Activated CD8-positive, alpha-beta T cell treated with anti-CD3 and anti-CD28 coated beads, Interleukin-2, amount 10 ng/mL, durations not matched to agents 7 days and 5 days (primary cell): ENCODE measurements around the gene STMN3. TPM values are rescaled to one million over a fixed set of nuclear protein-coding genes. Genes with fewer than 3 reads are reported as not detected.

Experiments
- ATAC-seq: fragments of 150-1000 bp; cut with Tn5 transposase; one replicate; pipeline ENCODE4 v1.10.0; 2021; ENCODE audit warnings: moderate library complexity
- CTCF ChIA-PET: fragments of 350-600 bp; sonication (Branson Sonifier 250); formaldehyde crosslinking; loops from one replicate; lab custom pipeline; 2021; ENCODE audit warnings: antibody characterized with exemption; lab: Charles Lee
- POLR2A ChIA-PET: fragments of 350-600 bp; sonication (Branson Sonifier 250); formaldehyde crosslinking; loops from one replicate; lab custom pipeline; 2021; ENCODE audit warnings: antibody characterized with exemption; lab: Charles Lee
- DNase-seq: peaks from one replicate; pipeline ENCODE4 v3.0.0-alpha.2; 2020
- H3K27ac Mint-ChIP-seq: one replicate; pipeline ENCODE4 v1.8.0; 2021; ENCODE audit warnings: mild to moderate bottlenecking, mixed read lengths
- H3K27me3 Mint-ChIP-seq: one replicate; pipeline ENCODE4 v1.8.0; 2021; ENCODE audit warnings: low read depth, mixed read lengths
- H3K36me3 Mint-ChIP-seq: one replicate; pipeline ENCODE4 v1.8.0; 2021; ENCODE audit warnings: low read depth, mixed read lengths
- H3K4me1 Mint-ChIP-seq: one replicate; pipeline ENCODE4 v1.8.0; 2021; ENCODE audit warnings: low read depth, mixed read lengths
- H3K4me3 Mint-ChIP-seq: one replicate; pipeline ENCODE4 v1.8.0; 2021; ENCODE audit warnings: mild to moderate bottlenecking, mixed read lengths
- H3K9me3 Mint-ChIP-seq: one replicate; pipeline ENCODE4 v1.8.0; 2022; ENCODE audit warnings: mixed read lengths; ENCODE audit not compliant: insufficient read depth
- total RNA-seq, 2 experiments: library from RNA; stranded (reverse); gene quantifications; one replicate each; pipeline ENCODE4 v1.2.3, GENCODE V29; 2021

STMN3 gene
- total RNA-seq, 2 experiments from 2014 or later: 13.1 to 13.3 TPM

DNA sequence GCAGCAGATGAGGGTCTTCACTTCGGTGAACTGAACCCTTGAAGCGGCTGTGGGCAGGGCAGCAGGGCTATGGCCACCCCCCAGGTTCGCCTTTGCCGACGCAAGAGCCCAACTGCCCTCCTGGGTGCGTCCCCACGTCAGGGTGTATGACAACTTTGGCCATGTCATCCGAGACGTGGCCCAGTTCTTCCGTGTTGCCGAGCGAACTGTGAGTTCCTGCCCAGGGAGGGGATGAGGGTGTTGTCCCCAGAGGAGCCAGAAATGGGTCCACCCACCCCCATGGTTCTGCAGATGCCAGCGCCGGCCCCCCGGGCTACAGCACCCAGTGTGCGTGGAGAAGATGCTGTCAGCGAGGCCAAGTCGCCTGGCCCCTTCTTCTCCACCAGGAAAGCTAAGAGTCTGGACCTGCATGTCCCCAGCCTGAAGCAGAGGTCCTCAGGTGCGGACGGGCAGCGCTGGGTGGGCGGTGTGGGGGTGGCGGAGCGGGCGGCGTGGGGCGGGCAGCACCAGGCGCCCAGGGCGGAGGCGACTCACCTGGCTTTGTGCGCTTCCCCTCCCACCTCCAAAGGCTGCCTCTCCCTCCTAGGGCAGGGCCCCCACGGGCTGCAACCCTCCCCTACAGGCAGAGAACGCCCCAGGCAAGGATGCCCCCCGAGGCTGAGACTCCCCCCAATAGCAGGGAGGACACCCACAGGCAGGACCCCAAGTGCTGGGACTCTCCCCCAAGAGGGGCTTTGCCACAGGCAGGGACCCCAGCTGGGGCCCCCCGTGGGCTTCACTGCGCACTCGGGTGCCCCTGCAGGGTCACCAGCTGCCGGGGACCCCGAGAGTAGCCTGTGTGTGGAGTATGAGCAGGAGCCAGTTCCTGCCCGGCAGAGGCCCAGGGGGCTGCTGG is 37.0 kb upstream of the STMN3 start:
- no peak overlapping the region for H3K27ac Mint-ChIP-seq

DNA sequence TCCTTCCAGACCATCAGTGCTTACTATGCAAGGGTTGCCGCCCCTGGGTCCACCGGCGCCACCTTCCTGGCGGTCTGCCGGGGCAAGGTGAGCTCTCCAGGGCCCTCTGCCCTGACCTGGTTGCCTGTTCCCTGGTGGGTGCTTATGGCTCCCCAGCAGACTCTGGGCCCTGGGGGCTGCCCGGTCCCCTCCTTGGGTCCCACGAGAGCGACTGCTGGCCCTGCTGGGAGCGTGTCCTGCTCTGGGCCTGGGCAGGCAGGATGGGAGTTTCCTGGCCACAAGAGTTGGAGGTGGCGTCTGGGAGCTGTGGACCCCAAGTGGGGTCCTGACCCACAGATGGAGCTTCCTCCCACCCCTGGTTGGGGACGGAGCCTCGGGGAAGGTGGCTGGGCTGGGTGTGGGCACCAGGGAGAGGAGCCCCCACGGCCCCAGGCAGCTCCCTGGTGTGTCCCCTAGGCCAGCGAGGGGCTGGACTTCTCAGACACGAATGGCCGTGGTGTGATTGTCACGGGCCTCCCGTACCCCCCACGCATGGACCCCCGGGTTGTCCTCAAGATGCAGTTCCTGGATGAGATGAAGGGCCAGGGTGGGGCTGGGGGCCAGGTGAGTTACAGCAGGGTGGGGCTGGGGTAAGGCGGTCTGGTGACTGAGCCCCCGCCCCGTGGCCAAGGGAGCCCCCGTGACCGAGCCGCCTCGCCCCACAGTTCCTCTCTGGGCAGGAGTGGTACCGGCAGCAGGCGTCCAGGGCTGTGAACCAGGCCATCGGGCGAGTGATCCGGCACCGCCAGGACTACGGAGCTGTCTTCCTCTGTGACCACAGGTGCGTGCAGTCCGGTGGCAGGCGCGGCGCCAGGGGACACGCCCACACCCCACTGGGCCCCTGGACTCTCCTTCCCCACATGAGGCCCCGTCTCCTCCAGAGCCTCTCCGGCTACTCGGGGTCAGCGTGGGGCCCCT is 36.1 kb upstream of the STMN3 start:
- no peak for DNase-seq
- ATAC-seq: no peak
- Mint-ChIP-seq H3K9me3 (no peaks in the 10 kb centered on the region), H3K27ac (no peak overlapping the region), H3K4me1 (no peaks in the 10 kb centered on the region), H3K27me3 (no peaks in the 10 kb centered on the region), H3K4me3 (no peak overlapping the region), H3K36me3 (peaks cover 21% of the 10 kb centered on the region)
- CTCF ChIA-PET: no interaction called here
- POLR2A ChIA-PET: interaction anchor here (0.7 kb wide), 1 partner anchor 62 kb away, joined by 4 read pairs; no protein-coding TSS in a partner anchor

More for the DNA sequence above, 37.0 kb upstream of the STMN3 start:
- Mint-ChIP-seq H3K36me3 (peaks cover 25% of the 10 kb centered on the region), H3K27me3 (no peaks in the 10 kb centered on the region), H3K4me1 (no peaks in the 10 kb centered on the region), H3K4me3 (no peak overlapping the region), H3K9me3 (no peaks in the 10 kb centered on the region)
- ChIA-PET POLR2A (no interaction called here), CTCF (no interaction called here)
- DNase-seq (no peak), ATAC-seq (no peak)

DNA sequence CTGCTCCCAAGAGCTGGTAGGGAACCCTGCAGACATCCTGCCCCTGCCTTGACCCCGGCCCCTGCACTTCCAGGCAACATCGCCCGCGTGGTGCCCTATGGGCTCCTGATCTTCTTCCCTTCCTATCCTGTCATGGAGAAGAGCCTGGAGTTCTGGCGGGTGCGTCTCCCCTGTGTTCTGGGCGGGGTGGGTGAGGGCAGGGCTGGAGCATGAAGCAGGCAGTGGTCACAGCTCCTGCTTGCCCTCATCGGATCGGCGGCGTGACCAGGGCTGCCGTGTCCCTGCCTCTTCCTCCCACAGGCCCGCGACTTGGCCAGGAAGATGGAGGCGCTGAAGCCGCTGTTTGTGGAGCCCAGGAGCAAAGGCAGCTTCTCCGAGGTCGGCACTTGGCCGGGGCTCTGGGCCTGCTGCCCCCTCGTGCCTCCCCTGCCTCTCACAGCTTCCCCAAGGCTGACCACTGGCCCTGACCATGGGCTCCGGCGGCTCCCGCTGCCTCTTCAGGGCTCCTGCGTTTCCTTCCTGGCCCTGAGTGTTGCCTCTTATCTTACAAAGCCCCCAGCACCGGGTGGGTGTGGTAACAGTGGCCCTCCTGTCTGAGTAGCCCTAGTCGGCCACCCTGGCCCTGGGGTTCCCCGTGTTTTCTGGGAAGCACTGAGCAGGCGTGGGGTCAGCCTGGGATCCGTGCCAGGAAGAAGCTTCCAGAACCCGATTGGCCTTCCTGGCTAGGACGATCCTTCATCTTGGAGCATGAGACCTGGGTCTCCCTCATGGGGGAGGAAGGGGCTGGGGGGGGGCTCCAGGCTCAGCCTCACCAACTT is 35.2 kb upstream of the STMN3 start:
- H3K9me3 Mint-ChIP-seq: no peaks in the 10 kb centered on the region
- ChIA-PET POLR2A (interaction anchor here (0.7 to 1.0 kb wide), 2 partner anchors 30 to 61 kb away, joined by 3 to 4 read pairs; partner anchors contain the start of gene RTEL1), CTCF (no interaction called here)
- H3K27ac Mint-ChIP-seq: no peak overlapping the region
- DNase-seq (no peak), ATAC-seq (no peak)
- H3K4me1 Mint-ChIP-seq: no peaks in the 10 kb centered on the region
- H3K4me3 Mint-ChIP-seq: no peak overlapping the region
- H3K36me3 Mint-ChIP-seq: peaks cover 14% of the 10 kb centered on the region
- H3K27me3 Mint-ChIP-seq: no peaks in the 10 kb centered on the region

DNA sequence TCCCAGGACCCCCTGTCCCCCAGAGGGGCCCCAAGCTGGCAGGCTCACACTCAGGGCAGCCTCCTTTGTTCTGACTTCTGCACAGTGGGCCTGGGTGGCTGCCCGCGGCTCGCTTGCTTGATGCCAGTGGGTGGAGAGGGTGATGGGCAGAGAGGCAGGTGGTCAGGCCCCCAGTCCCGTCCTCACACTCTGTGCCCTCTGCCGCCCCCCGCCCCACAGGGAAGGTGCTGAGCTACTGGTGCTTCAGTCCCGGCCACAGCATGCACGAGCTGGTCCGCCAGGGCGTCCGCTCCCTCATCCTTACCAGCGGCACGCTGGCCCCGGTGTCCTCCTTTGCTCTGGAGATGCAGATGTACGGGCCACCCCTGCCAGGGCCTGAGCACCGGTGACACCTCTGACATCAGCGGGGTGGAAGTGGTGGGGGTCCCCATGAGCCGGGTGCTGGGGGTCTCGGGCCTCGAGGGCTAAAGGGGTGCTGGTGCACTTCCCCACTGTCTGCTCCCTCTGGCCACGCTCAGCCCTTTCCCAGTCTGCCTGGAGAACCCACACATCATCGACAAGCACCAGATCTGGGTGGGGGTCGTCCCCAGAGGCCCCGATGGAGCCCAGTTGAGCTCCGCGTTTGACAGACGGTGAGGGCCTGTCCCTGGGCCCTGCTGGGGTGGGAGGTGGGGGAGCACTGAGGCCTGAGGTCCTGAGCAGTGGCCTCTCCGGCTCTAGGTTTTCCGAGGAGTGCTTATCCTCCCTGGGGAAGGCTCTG is 34.4 kb upstream of the STMN3 start:
- Mint-ChIP-seq H3K4me1 (no peaks in the 10 kb centered on the region), H3K36me3 (peaks cover 11% of the 10 kb centered on the region), H3K9me3 (no peaks in the 10 kb centered on the region), H3K4me3 (no peak overlapping the region), H3K27ac (no peak overlapping the region), H3K27me3 (no peaks in the 10 kb centered on the region)
- ChIA-PET POLR2A (interaction anchor here (0.7 to 1.0 kb wide), 2 partner anchors 30 to 167 kb away, joined by 3 read pairs; partner anchors contain the start of gene RTEL1), CTCF (no interaction called here)
- DNase-seq (no peak), ATAC-seq (no peak)

DNA sequence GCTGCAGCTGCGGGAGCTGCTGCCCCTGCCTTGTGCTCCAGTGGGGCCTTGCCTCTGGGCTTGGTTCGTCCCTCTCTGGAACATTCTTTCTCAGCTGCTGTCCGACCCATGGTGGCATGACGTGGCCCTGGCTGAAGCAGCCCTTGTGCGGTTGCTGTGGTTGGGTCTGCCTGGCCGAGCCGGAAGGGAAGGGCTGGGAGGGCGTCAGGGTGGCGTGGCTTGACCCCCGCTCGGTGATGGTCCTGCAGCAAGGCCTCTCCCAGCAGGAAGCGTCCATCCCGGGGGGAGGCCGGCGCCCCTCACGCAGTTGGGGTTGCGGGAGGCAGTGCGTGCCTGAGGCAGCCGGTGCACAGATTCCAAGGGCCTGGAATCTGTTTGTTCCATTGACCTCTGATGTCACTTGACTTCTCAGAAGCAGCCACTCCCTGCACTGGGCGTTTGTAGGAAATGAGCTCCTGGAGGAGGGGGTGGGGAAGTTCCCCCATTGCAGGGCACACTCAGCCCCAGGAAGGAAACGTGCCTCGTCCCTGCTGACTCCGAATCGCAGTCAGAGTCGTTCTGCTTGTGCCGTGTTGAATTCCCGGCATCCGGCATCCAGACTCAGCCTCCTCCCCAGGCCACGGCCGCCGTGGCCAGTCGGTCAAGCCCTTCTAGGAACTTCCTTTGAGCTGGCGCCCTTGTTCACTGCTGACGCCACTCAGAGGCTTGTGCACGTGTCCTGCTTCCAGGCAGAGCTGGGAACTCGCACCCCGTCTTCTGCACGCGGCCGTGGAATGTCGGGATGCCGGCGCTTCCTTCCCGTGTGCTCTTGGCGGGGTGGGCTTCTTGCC is 33.5 kb upstream of the STMN3 start:
- CTCF ChIA-PET: no interaction called here
- POLR2A ChIA-PET: no interaction called here
- no peaks in the 10 kb centered on the region for H3K9me3 Mint-ChIP-seq
- ATAC-seq (no peak), DNase-seq (no peak)
- H3K4me1 Mint-ChIP-seq: no peaks in the 10 kb centered on the region
- no peaks in the 10 kb centered on the region for H3K27me3 Mint-ChIP-seq
- H3K36me3 Mint-ChIP-seq: peaks cover 5% of the 10 kb centered on the region
- H3K4me3 Mint-ChIP-seq: no peak overlapping the region
- H3K27ac Mint-ChIP-seq: no peak overlapping the region

DNA sequence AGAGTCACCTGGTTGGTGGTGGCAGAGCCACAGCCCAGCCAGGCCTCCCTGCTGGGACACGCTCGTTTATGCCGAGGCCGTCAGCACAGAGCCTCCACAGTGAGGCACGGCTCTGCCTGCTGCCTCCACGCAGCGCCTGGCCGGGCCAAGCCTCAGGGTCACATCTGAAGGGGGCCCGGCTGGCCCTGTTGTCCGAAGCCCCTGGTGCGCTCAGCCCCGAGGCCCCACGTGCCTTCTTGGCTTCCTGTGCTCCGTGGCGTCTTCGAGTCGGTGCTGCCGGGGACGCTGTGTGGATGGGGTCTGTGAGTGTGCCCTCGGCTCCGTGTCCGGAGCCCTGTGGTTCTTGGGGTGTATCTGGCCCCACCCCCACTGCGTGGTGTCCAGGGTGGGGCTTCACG is 32.9 kb upstream of the STMN3 start:
- no peaks in the 10 kb centered on the region for H3K4me1 Mint-ChIP-seq
- H3K4me3 Mint-ChIP-seq: no peak overlapping the region
- ChIA-PET POLR2A (no interaction called here), CTCF (no interaction called here)
- no peak overlapping the region for H3K27ac Mint-ChIP-seq
- H3K36me3 Mint-ChIP-seq: no peaks in the 10 kb centered on the region
- no peak for ATAC-seq
- DNase-seq: no peak
- no peaks in the 10 kb centered on the region for H3K9me3 Mint-ChIP-seq
- no peaks in the 10 kb centered on the region for H3K27me3 Mint-ChIP-seq

DNA sequence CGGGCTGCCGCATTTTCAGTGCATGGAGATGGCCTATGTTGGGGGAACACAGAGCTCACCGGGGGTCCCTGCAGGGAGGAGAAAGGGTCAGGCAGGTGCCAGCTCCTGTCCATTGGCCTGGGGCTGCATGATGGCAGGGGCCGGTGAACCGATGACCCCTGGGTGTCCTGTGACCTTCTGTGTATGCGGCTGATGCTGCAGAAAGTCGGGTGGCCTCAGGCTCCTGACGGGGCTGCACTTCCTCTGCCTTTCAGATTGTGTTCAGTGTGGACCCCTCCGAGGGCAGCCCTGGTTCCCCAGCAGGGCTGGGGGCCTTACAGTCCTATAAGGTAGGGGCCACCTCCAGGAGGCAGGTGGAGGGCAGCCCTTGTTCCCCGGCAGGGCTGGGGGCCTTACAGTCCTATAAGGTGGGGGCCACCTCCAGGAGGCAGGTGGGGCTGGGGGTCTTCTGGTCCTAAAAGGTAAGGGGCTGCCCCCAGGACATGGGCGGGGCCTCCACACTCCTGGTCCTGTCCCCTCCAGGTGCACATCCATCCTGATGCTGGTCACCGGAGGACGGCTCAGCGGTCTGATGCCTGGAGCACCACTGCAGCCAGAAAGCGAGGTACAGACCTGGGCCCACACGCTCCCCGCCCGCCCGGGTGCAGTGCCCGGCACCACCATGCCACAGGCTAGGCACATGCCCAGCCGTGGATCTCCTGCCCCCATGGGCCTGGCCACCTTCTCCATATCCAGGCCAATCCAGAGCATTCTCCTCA is 32.2 kb upstream of the STMN3 start:
- CTCF ChIA-PET: no interaction called here
- H3K4me1 Mint-ChIP-seq: no peaks in the 10 kb centered on the region
- no peaks in the 10 kb centered on the region for H3K36me3 Mint-ChIP-seq
- H3K4me3 Mint-ChIP-seq: no peak overlapping the region
- no peaks in the 10 kb centered on the region for H3K9me3 Mint-ChIP-seq
- H3K27ac Mint-ChIP-seq: no peak overlapping the region
- H3K27me3 Mint-ChIP-seq: no peaks in the 10 kb centered on the region
- no peak for DNase-seq
- POLR2A ChIA-PET: no interaction called here
- no peak for ATAC-seq

DNA sequence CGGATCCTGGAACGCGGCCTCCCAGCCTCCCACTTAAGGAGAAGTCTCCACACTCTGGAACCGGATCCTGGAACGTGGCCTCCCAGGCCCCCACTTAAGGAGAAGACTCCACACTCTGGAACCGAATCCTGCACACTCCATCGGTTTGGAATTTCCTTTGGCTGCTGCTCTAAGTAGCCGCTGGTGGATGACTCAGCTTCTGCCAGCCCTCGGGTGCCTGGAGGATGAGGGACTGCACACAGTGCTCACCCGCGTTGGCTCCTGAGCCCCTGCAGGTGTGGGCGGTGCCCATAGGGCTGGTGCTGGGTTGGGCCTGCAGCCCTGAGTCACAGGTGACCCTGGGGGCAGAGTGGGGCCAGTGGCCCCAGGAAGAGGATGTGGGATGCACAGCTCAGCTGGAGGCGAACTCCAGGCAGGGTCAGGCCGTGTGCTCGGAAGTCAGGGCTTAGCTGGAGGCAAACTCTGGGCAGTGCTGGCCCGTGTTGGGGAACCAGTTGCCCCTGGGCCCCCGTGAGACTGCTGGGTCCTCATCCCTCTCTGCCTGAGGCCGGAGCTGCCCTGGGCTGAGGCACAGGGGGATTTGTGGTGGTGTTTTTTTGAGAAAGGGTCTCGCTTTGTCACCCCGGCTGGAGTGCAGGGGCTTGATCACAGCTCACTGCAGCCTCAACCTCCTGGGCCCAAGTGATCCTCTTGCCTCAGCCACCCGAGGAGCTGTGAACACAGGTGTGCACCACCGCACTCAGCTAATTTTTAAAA is 29.3 kb upstream of the STMN3 start:
- DNase-seq (no peak), ATAC-seq (no peak)
- Mint-ChIP-seq H3K27ac (no peak overlapping the region), H3K27me3 (no peaks in the 10 kb centered on the region), H3K4me1 (no peaks in the 10 kb centered on the region), H3K9me3 (no peaks in the 10 kb centered on the region), H3K36me3 (peaks cover 4% of the 10 kb centered on the region), H3K4me3 (no peak overlapping the region)
- ChIA-PET POLR2A (interaction anchor here (0.6 to 0.8 kb wide), 2 partner anchors 24 to 225 kb away, joined by 3 read pairs; partner anchors contain the start of gene RTEL1), CTCF (no interaction called here)

DNA sequence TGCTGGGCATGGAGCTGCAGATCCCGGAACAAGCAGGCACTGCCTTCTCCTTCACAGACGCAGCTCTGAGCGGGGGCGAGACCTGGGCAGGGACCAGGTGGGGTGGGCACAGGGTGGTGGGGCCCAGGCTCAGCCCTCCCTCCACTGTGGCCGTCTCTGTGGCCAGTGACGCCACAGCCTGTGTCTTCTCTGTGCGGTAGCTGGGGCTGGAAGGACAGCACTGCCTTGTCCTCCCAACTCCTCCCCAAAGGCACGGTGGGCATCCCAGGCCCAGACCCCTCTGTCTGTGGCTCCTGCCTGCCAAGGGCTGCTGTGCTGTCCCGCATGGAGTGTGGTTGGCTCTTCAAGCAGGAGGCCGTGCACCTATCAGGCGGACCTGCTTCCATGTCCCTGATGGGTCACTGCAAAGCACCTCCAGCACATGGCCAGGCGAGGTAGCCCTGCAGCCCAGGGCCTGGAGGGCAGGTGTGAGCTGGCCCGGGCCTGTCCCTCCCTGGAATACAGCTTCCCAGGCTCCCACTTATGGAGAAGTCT is 28.5 kb upstream of the STMN3 start:
- H3K36me3 Mint-ChIP-seq: peaks cover 11% of the 10 kb centered on the region
- H3K9me3 Mint-ChIP-seq: no peaks in the 10 kb centered on the region
- DNase-seq: no peak
- no peak overlapping the region for H3K4me3 Mint-ChIP-seq
- no peaks in the 10 kb centered on the region for H3K27me3 Mint-ChIP-seq
- ChIA-PET POLR2A (no interaction called here), CTCF (no interaction called here)
- no peak for ATAC-seq
- no peaks in the 10 kb centered on the region for H3K4me1 Mint-ChIP-seq
- no peak overlapping the region for H3K27ac Mint-ChIP-seq
